IMR-90 (cell line): ENCODE results near the gene CCDC88A. TPM values are rescaled to one million over a fixed set of nuclear protein-coding genes. Genes with fewer than 3 reads are reported as not detected.

Experiments used
- ATAC-seq: fragments of 200-7000 bp; cut with Tn5 transposase; 2 replicates; pipeline ENCODE4 v1.9.1; 2020; ENCODE audit warnings: low read depth, mild to moderate bottlenecking, moderate library complexity
- BruUV-seq: library from RNA; stranded (reverse); fragments of 400-500 nt; replicated peaks from 2 replicates; lab custom pipeline; 2021; lab: Mats Ljungman, UMichigan
- CTCF ChIA-PET: fragments of 300-600 bp; formaldehyde crosslinking; extraction: SDS; loops from one replicate; lab custom pipeline; 2021; ENCODE audit warnings: antibody characterized with exemption; lab: Yijun Ruan, JAX
- POLR2A ChIA-PET: fragments of 300-600 bp; sonication (Branson Sonifier 250); formaldehyde crosslinking; loops from one replicate; lab custom pipeline; 2022; ENCODE audit warnings: antibody characterized with exemption; ENCODE audit not compliant: unreplicated experiment; lab: Charles Lee
- DNase-seq: peaks from one replicate; pipeline ENCODE4 v3.0.0; 2013
- H2AFZ ChIP-seq: replicated peaks from 2 replicates; pipeline ENCODE3; 2013; ENCODE audit warnings: low read length, mild to moderate bottlenecking; ENCODE audit not compliant: poor library complexity
- H2AK5ac ChIP-seq: 2 replicates; pipeline ENCODE4 v1.6.1; 2013; ENCODE audit warnings: low read depth, low read length, inconsistent platforms
- H2AK9ac ChIP-seq: replicated peaks from 2 replicates; pipeline ENCODE3; 2013; ENCODE audit warnings: mild to moderate bottlenecking, low read depth, low read length, moderate library complexity; ENCODE audit not compliant: poor library complexity
- H2BK120ac ChIP-seq: 2 replicates; pipeline ENCODE4 v1.6.1; 2013; ENCODE audit warnings: low read depth, low read length, inconsistent platforms
- H2BK15ac ChIP-seq: 3 replicates; pipeline ENCODE4 v1.6.1; 2013; ENCODE audit warnings: low read depth, low read length, inconsistent platforms
- H2BK20ac ChIP-seq: 2 replicates; pipeline ENCODE4 v1.6.1; 2013; ENCODE audit warnings: low read depth, mild to moderate bottlenecking, inconsistent platforms, low read length, moderate library complexity
- H2BK5ac ChIP-seq: 2 replicates; pipeline ENCODE4 v1.6.1; 2013; ENCODE audit warnings: mild to moderate bottlenecking, low read depth, low read length, inconsistent platforms; ENCODE audit not compliant: poor library complexity, severe bottlenecking
- H3K14ac ChIP-seq: replicated peaks from 2 replicates; pipeline ENCODE4 v1.6.1; 2013; ENCODE audit warnings: low read depth, low read length, inconsistent platforms
- H3K18ac ChIP-seq: 2 replicates; pipeline ENCODE4 v1.6.1; 2013; ENCODE audit warnings: low read depth, low read length, control low read depth
- H3K23ac ChIP-seq: 2 replicates; pipeline ENCODE4 v1.6.1; 2013; ENCODE audit warnings: low read depth, low read length, inconsistent platforms
- H3K27ac ChIP-seq: 2 replicates; pipeline ENCODE4 v1.5.1; 2013; ENCODE audit warnings: mild to moderate bottlenecking, control low read depth, low read length; ENCODE audit not compliant: insufficient read depth
- H3K27me3 ChIP-seq: 2 replicates; pipeline ENCODE4 v1.6.1; 2013; ENCODE audit warnings: low read length; ENCODE audit not compliant: control insufficient read depth, insufficient read depth
- H3K36me3 ChIP-seq: 2 replicates; pipeline ENCODE4 v1.6.1; 2013; ENCODE audit warnings: low read length, mixed read lengths; ENCODE audit not compliant: control insufficient read depth, insufficient read depth
- H3K4ac ChIP-seq: 2 replicates; pipeline ENCODE4 v1.6.1; 2013; ENCODE audit warnings: low read depth, low read length, inconsistent platforms
- H3K4me1 ChIP-seq: 2 replicates; pipeline ENCODE4 v1.6.1; 2013; ENCODE audit warnings: low read length, mixed read lengths; ENCODE audit not compliant: control insufficient read depth, insufficient read depth
- H3K4me2 ChIP-seq: 2 replicates; pipeline ENCODE4 v1.6.1; 2013; ENCODE audit warnings: low read depth, mild to moderate bottlenecking, control low read depth, low read length, moderate library complexity
- H3K4me3 ChIP-seq: 2 replicates; pipeline ENCODE4 v1.5.1; 2013; ENCODE audit warnings: low read depth, mild to moderate bottlenecking, control low read depth, low read length, moderate library complexity; ENCODE audit not compliant: insufficient read depth
- H3K56ac ChIP-seq: 2 replicates; pipeline ENCODE4 v1.6.1; 2013; ENCODE audit warnings: low read length, inconsistent platforms; ENCODE audit not compliant: insufficient read depth; ENCODE audit errors: extremely low read depth
- H3K79me1 ChIP-seq, 2 experiments: 2 replicates each; pipeline ENCODE4 v1.6.1; 2013; ENCODE audit warnings: low read length in 2 of 2, inconsistent platforms in 1 of 2, low read depth in 1 of 2
- H3K9ac ChIP-seq: 2 replicates; pipeline ENCODE4 v1.6.1; 2013; ENCODE audit warnings: low read depth, low read length, control low read depth
- H3K9me1 ChIP-seq: 2 replicates; pipeline ENCODE4 v1.6.1; 2013; ENCODE audit warnings: low read length, inconsistent platforms; ENCODE audit not compliant: insufficient read depth
- H3K9me3 ChIP-seq: 2 replicates; pipeline ENCODE4 v1.6.1; 2013; ENCODE audit warnings: low read length; ENCODE audit not compliant: control insufficient read depth, insufficient read depth
- H4K20me1 ChIP-seq: 2 replicates; pipeline ENCODE4 v1.6.1; 2013; ENCODE audit warnings: low read length, inconsistent platforms; ENCODE audit not compliant: insufficient read depth
- H4K5ac ChIP-seq: 2 replicates; pipeline ENCODE4 v1.6.1; 2013; ENCODE audit warnings: mild to moderate bottlenecking, low read depth, low read length, control low read depth
- H4K8ac ChIP-seq, 2 experiments: 2 replicates each; pipeline ENCODE4 v1.6.1; 2013; ENCODE audit warnings: low read depth in 2 of 2, low read length in 2 of 2, control low read depth in 1 of 2, inconsistent platforms in 1 of 2
- H4K91ac ChIP-seq: 2 replicates; pipeline ENCODE4 v1.6.1; 2013; ENCODE audit warnings: low read depth, low read length, inconsistent platforms; ENCODE audit not compliant: insufficient read depth
- BHLHE40 ChIP-seq: fragments of 150-350 bp; IDR thresholded peaks from 2 replicates; pipeline ENCODE4 v1.6.1; 2016; ENCODE audit warnings: mild to moderate bottlenecking, low read depth, low read length
- CEBPB ChIP-seq: IDR thresholded peaks from 2 replicates; pipeline ENCODE4 v1.6.1; 2012; ENCODE audit warnings: low read depth, low read length, improper control_type of control experiment
- CHD1 ChIP-seq: IDR thresholded peaks from 2 replicates; pipeline ENCODE4 v1.6.1; 2012; ENCODE audit warnings: low read depth, low read length, improper control_type of control experiment
- CTCF ChIP-seq: conservative IDR thresholded peaks from 2 replicates; pipeline ENCODE4 v1.5.1; 2012; ENCODE audit warnings: mild to moderate bottlenecking, low read depth, low read length, improper control_type of control experiment
- ELK1 ChIP-seq: fragments of 150-350 bp; IDR thresholded peaks from 2 replicates; pipeline ENCODE4 v1.6.1; 2016; ENCODE audit warnings: low read depth, mild to moderate bottlenecking, low read length, moderate library complexity, borderline replicate concordance
- FOS ChIP-seq: fragments of 150-350 bp; IDR thresholded peaks from 2 replicates; pipeline ENCODE4 v1.6.1; 2016; ENCODE audit warnings: low read depth, low read length
- MAFK ChIP-seq: IDR thresholded peaks from 2 replicates; pipeline ENCODE4 v1.6.1; 2012; ENCODE audit warnings: low read depth, low read length, improper control_type of control experiment
- MAZ ChIP-seq: IDR thresholded peaks from 2 replicates; pipeline ENCODE4 v1.6.1; 2012; ENCODE audit warnings: low read depth, mild to moderate bottlenecking, low read length, improper control_type of control experiment, moderate library complexity, borderline replicate concordance
- MXI1 ChIP-seq: IDR thresholded peaks from 2 replicates; pipeline ENCODE4 v1.6.1; 2012; ENCODE audit warnings: low read depth, mild to moderate bottlenecking, low read length, moderate library complexity, borderline replicate concordance
- NFE2L2 ChIP-seq: fragments of 150-350 bp; IDR thresholded peaks from 2 replicates; pipeline ENCODE4 v1.6.1; 2016; ENCODE audit warnings: low read depth, mild to moderate bottlenecking, low read length
- POLR2A ChIP-seq: IDR thresholded peaks from 2 replicates; pipeline ENCODE4 v1.6.1; 2012; ENCODE audit warnings: mild to moderate bottlenecking, low read depth, low read length
- RAD21 ChIP-seq: IDR thresholded peaks from 2 replicates; pipeline ENCODE4 v1.6.1; 2012; ENCODE audit warnings: low read length, improper control_type of control experiment
- RCOR1 ChIP-seq: IDR thresholded peaks from 2 replicates; pipeline ENCODE4 v1.6.1; 2012; ENCODE audit warnings: mild to moderate bottlenecking, low read length, improper control_type of control experiment; ENCODE audit not compliant: insufficient replicate concordance
- RFX5 ChIP-seq: IDR thresholded peaks from 2 replicates; pipeline ENCODE4 v1.8.0; 2012; ENCODE audit warnings: low read depth, mild to moderate bottlenecking, low read length, moderate library complexity
- SMC3 ChIP-seq: fragments of 150-350 bp; IDR thresholded peaks from 2 replicates; pipeline ENCODE4 v1.6.1; 2016; ENCODE audit warnings: low read depth, mild to moderate bottlenecking, antibody characterized with exemption, low read length, moderate library complexity
- USF2 ChIP-seq: fragments of 150-350 bp; IDR thresholded peaks from 2 replicates; pipeline ENCODE4 v1.6.1; 2017; ENCODE audit warnings: mild to moderate bottlenecking, antibody characterized with exemption, low read length, low read depth
- WGBS, 2 experiments: methylation state at CpG; one replicate each; pipeline versions ENCODE4 v1.1.5 to v1.1.7; 2013; ENCODE audit warnings: missing lambda C conversion rate in 2 of 2; ENCODE audit not compliant: insufficient read length in 1 of 2; ENCODE audit errors: extremely low coverage in 2 of 2; 5-methylcytosine and 5-hydroxymethylcytosine counted together
- dilution Hi-C: fragments of 300-500 bp; cut with HindIII; formaldehyde crosslinking; loops from one replicate; pipeline ENCODE4 v1.14.3; 2018; ENCODE audit warnings: low sequenced_read_pairs; ENCODE audit not compliant: unreplicated experiment
- in situ Hi-C: fragments of 300-500 bp; cut with MboI; formaldehyde crosslinking; loops from 3 replicates; pipeline ENCODE4 v1.14.3; 2019; ENCODE audit warnings: low sequenced_read_pairs, inconsistent platforms, mixed read lengths
- intact Hi-C: fragments of 100-400 bp; cut with micrococcal nuclease; formaldehyde crosslinking; loops from 2 replicates; pipeline ENCODE4 v1.10.0; 2022
- polyA plus RNA-seq, 3 experiments: library from polyadenylated mRNA; depleted of rRNA; stranded (reverse); fragments of >200 nt; gene quantifications; 2 replicates each; pipeline ENCODE4 v1.2.3, GENCODE V29; 2012; ENCODE audit warnings: low replicate concordance in 1 of 3
- total RNA-seq: library from RNA; depleted of rRNA; stranded (reverse); fragments of >200 nt; gene quantifications from 2 replicates; pipeline ENCODE4 v1.2.3, GENCODE V29; 2012

Gene CCDC88A
- total and polyA plus RNA-seq, 2 of the 4 experiments (the other 2 are of a cell fraction) = 15.6 to 63.8 TPM

GRCh38 chr2:55400332-55400731, 19.3 kb downstream of the CCDC88A start:
- ATAC-seq (no peak), DNase-seq (no peak)
- Histone ChIP-seq H3K9ac (no peak overlapping the region), H2BK5ac (no peak overlapping the region), H3K14ac (no peak overlapping the region), H3K27me3 (no peaks in the 10 kb centered on the region), H2AFZ (no peak overlapping the region), H2BK120ac (no peak overlapping the region), H2BK20ac (no peak overlapping the region), H3K4me1 (no peaks in the 10 kb centered on the region), H3K9me3 (no peaks in the 10 kb centered on the region), H3K4ac (no peak overlapping the region), H3K9me1 (0 out of 2 replicates have a peak, but pooled peaks cover 3% of the 10 kb centered on the region), H3K79me1 (peaks cover 7 to 19% of the 10 kb centered on the region in 2 experiments; a peak in 3 of 4 replicates), H3K56ac (no peak overlapping the region), H4K5ac (no peak overlapping the region), H3K36me3 (peaks cover 2% of the 10 kb centered on the region), H3K18ac (no peak overlapping the region), H3K27ac (no peak overlapping the region), H4K8ac (no peak overlapping the region), H2AK5ac (no peak overlapping the region), H2AK9ac (no peak overlapping the region), H3K4me2 (no peak overlapping the region), H3K4me3 (no peak overlapping the region), H4K91ac (no peak overlapping the region), H2BK15ac (no peak overlapping the region), H3K23ac (no peak overlapping the region), H4K20me1 (0 out of 2 replicates have a peak, but pooled peaks cover 2% of the 10 kb centered on the region)
- dilution Hi-C loops = no loop called here
- CTCF ChIA-PET = interaction anchor here (1.5 kb wide), 1 partner anchor 20 kb away, joined by 3 read pairs; the partner anchor contains the start of gene CCDC88A
- TF ChIP-seq ELK1 = no peak
- no peak for TF ChIP-seq FOS
- no peak for TF ChIP-seq MXI1
- TF ChIP-seq CHD1 = no peak
- no peak for TF ChIP-seq NFE2L2
- no peak for TF ChIP-seq RAD21
- no peak for TF ChIP-seq RFX5
- no peak for TF ChIP-seq MAFK
- no peak for TF ChIP-seq RCOR1
- no peak for TF ChIP-seq POLR2A
- no peak for TF ChIP-seq BHLHE40
- no peak for TF ChIP-seq USF2
- TF ChIP-seq MAZ = no peak
- no peak for TF ChIP-seq SMC3
- TF ChIP-seq CTCF = no peak
- TF ChIP-seq CEBPB = no peak
- WGBS, 2 experiments = no CpG with 5 or more reads among the region's 2 CpGs
- intact Hi-C loops = no loop called here
- in situ Hi-C loops = no loop called here
- POLR2A ChIA-PET = interaction anchor here (0.7 kb wide), 1 partner anchor 130 kb away, joined by 3 read pairs; no protein-coding TSS in a partner anchor
- no TSS peak for BruUV-seq
